HepG2 (cell line): ENCODE results near the gene LIMA1.

Experiments used
- ATF3 ChIP-seq: sonication (generic); formaldehyde crosslinking; IDR thresholded peaks from 2 replicates; pipeline ENCODE4 v1.4.0; 2020; ENCODE audit warnings: missing genetic modification reagents
- FOXM1 ChIP-seq: sonication (generic); formaldehyde crosslinking; IDR thresholded peaks from 2 replicates; pipeline ENCODE4 v1.5.0; 2020; ENCODE audit warnings: missing genetic modification reagents
- KDM5A ChIP-seq: fragments of 200-600 bp; sonication (generic); IDR thresholded peaks from 2 replicates; pipeline ENCODE4 v1.7.0; 2018; ENCODE audit warnings: antibody characterized with exemption, mild to moderate bottlenecking, low read length, borderline replicate concordance
- KLF15 ChIP-seq: sonication (generic); formaldehyde crosslinking; IDR thresholded peaks from 2 replicates; pipeline ENCODE4 v1.8.1; 2023; ENCODE audit warnings: borderline replicate concordance, mild to moderate bottlenecking, inconsistent platforms, missing genetic modification reagents, mixed read lengths
- MAFF ChIP-seq: IDR thresholded peaks from 2 replicates; pipeline ENCODE4 v1.6.1; 2011; ENCODE audit warnings: low read depth, low read length, improper control_type of control experiment
- POLR2A ChIP-seq, 2 experiments: IDR thresholded peaks; 2 replicates each; pipeline ENCODE4 v1.6.1; 2011; ENCODE audit warnings: low read depth in 2 of 2, low read length in 2 of 2, mild to moderate bottlenecking in 1 of 2, moderate library complexity in 1 of 2; ENCODE audit not compliant: insufficient read depth in 1 of 2
- ZNF143 ChIP-seq: sonication (generic); formaldehyde crosslinking; IDR thresholded peaks from 2 replicates; pipeline ENCODE4 v1.4.0; 2020; ENCODE audit warnings: missing genetic modification reagents

- no peak for TF ChIP-seq KLF15
- TF ChIP-seq ZNF143: no peak
- TF ChIP-seq POLR2A (IDR thresholded peaks at IDR 0.05; ENCODE audit: insufficient read depth in 1 of 2, low read depth in 2 of 2, low read length in 2 of 2): no peak
- TF ChIP-seq FOXM1 (CRISPR knock-in tag): no peak
- no peak for TF ChIP-seq MAFF
- TF ChIP-seq KDM5A: no peak
- TF ChIP-seq ATF3: no peak
Observed at GRCh38 chr12:50145439-50145838, 137.9 kb downstream of the LIMA1 start.
